TTC549 (cell line): ENCODE measurements around the gene ALX3.
"Not testable (repeated sequence)": the region's sequence is repeated elsewhere in the genome, so short reads cannot be mapped to it uniquely, and the experiment has no call there.

Experiments
- FAIRE-seq: peaks from 2 replicates; lab custom pipeline; 2012; peaks lifted over from hg19 to GRCh38; lab: Jason Lieb, UNC

Gene ALX3

GRCh38 chr1:110089561-110090275 is 19.2 kb upstream of the ALX3 start:
- no peak for FAIRE-seq

- FAIRE-seq, result no peak
Measured at GRCh38 chr1:110088739-110089316, 18.4 kb upstream of the ALX3 start.

- FAIRE-seq, result no peak
Measured at GRCh38 chr1:110087812-110088738, 17.6 kb upstream of the ALX3 start.

- FAIRE-seq, result no peak
Measured at GRCh38 chr1:110086961-110087360, 16.5 kb upstream of the ALX3 start.

GRCh38 chr1:110085671-110086070 is 15.2 kb upstream of the ALX3 start:
- FAIRE-seq, result no peak

GRCh38 chr1:110084227-110085078 is 14.0 kb upstream of the ALX3 start:
- no peak for FAIRE-seq

- FAIRE-seq, result no peak
Measured at GRCh38 chr1:110083866-110084226, 13.4 kb upstream of the ALX3 start.

GRCh38 chr1:110083061-110083865 is 12.8 kb upstream of the ALX3 start:
- FAIRE-seq, result no peak

- no peak for FAIRE-seq
Measured at GRCh38 chr1:110082477-110082876, 12.0 kb upstream of the ALX3 start.

- FAIRE-seq, result no peak
Measured at GRCh38 chr1:110081061-110081460, 10.6 kb upstream of the ALX3 start.

- FAIRE-seq, result not testable (repeated sequence)
Measured at GRCh38 chr1:110079995-110080394, 9.5 kb upstream of the ALX3 start.

GRCh38 chr1:110076789-110077500 is 6.5 kb upstream of the ALX3 start:
- FAIRE-seq, result no peak

GRCh38 chr1:110074166-110074565 is 3.7 kb upstream of the ALX3 start:
- no peak for FAIRE-seq

GRCh38 chr1:110070282-110070669 is 196 bp downstream of the ALX3 start:
- FAIRE-seq, result no peak

GRCh38 chr1:110069404-110070281 is 829 bp downstream of the ALX3 start:
- no peak for FAIRE-seq

- no peak for FAIRE-seq
Measured at GRCh38 chr1:110068646-110069403, 1.6 kb downstream of the ALX3 start.

GRCh38 chr1:110067893-110068645 is 2.4 kb downstream of the ALX3 start:
- FAIRE-seq, result no peak

GRCh38 chr1:110067479-110067892 is 3.0 kb downstream of the ALX3 start:
- no peak for FAIRE-seq
